Osteoblast (primary cell): ENCODE data around the gene PRKCB. TPM values are rescaled to one million over a fixed set of nuclear protein-coding genes. Genes with fewer than 3 reads are reported as not detected.

ENCODE experiments used
- DNase-seq: peaks from one replicate; pipeline ENCODE4 v3.0.0; 2011; ENCODE audit warnings: low spot score, mixed read lengths; ENCODE audit not compliant: insufficient read length; ENCODE audit errors: missing footprints
- H2AFZ ChIP-seq: 2 replicates; pipeline ENCODE4 v1.6.0; 2011; ENCODE audit warnings: mild to moderate bottlenecking, low read length
- H3K27ac ChIP-seq: 2 replicates; pipeline ENCODE4 v1.5.1; 2011; ENCODE audit warnings: mild to moderate bottlenecking, low read depth, low read length, moderate library complexity
- H3K27me3 ChIP-seq: 2 replicates; pipeline ENCODE4 v1.6.0; 2012; ENCODE audit warnings: mild to moderate bottlenecking, control low read depth, inconsistent platforms, low read length, moderate library complexity; ENCODE audit not compliant: insufficient read depth
- H3K36me3 ChIP-seq: 2 replicates; pipeline ENCODE4 v1.5.1; 2011; ENCODE audit warnings: mild to moderate bottlenecking, low read length, control low read depth, moderate library complexity; ENCODE audit not compliant: insufficient read depth
- H3K4me1 ChIP-seq: 2 replicates; pipeline ENCODE4 v1.5.1; 2011; ENCODE audit warnings: mild to moderate bottlenecking, low read length, control low read depth, moderate library complexity; ENCODE audit not compliant: insufficient read depth
- H3K4me2 ChIP-seq: 2 replicates; pipeline ENCODE4 v1.6.0; 2011; ENCODE audit warnings: mild to moderate bottlenecking, low read length; ENCODE audit not compliant: insufficient read depth
- H3K4me3 ChIP-seq: fragments of 200-600 bp; sonication (generic); 3 replicates; pipeline ENCODE4 v1.5.1; 2012; ENCODE audit warnings: mild to moderate bottlenecking, low read length, inconsistent platforms; ENCODE audit not compliant: insufficient read depth
- H3K79me2 ChIP-seq: 2 replicates; pipeline ENCODE4 v1.6.0; 2012; ENCODE audit warnings: mild to moderate bottlenecking, low read length, control low read depth, inconsistent platforms; ENCODE audit not compliant: insufficient read depth
- H3K9me3 ChIP-seq: 2 replicates; pipeline ENCODE4 v1.5.1; 2011; ENCODE audit warnings: low read depth, low read length, control low read depth
- H4K20me1 ChIP-seq: 2 replicates; pipeline ENCODE4 v1.6.0; 2012; ENCODE audit warnings: mild to moderate bottlenecking, low read length, control low read depth; ENCODE audit not compliant: insufficient read depth
- total RNA-seq: library from RNA; depleted of rRNA; stranded (reverse); fragments of >200 nt; gene quantifications from 2 replicates; pipeline ENCODE4 v1.2.3, GENCODE V29; 2012
- TF ChIP-seq, protein P1 (sequence below): IDR thresholded peaks from 2 replicates; pipeline ENCODE4 v1.5.1; 2011; ENCODE audit warnings: mild to moderate bottlenecking, low read depth, low read length, moderate library complexity; ENCODE audit errors: extremely low read depth

PRKCB gene
- total RNA-seq, 1 donor = under 0.01 TPM

DNA sequence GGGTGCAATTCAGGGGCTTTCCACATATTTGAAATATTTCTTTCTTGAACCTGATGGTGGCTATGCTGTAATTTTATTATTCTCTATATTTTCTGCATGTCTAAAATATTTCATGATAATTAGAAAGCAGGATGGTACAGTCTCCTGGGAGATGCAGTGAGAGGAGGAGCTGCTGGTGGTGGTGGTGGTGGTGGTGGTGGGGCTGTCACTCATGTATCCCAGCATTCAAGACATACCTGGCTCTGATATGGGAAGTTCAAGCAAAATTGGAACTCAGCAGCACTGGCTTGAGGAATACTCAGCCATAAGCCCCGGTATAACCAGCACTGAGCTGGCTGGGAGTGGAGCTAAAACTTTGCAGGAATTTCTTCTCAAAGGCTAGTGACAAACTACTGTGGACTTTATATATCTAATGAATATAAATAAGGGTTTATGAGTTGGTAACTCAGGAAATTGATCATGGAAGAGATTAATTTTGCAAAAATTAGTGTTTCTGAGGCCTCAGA, 200.3 kb downstream of the PRKCB start:
- no peaks in the 10 kb centered on the region for H3K27me3 ChIP-seq
- H3K4me2 ChIP-seq = no peak overlapping the region
- peak; percentile 87 for DNase-seq
- no peak overlapping the region for H3K27ac ChIP-seq
- TF ChIP-seq, protein P1, sequence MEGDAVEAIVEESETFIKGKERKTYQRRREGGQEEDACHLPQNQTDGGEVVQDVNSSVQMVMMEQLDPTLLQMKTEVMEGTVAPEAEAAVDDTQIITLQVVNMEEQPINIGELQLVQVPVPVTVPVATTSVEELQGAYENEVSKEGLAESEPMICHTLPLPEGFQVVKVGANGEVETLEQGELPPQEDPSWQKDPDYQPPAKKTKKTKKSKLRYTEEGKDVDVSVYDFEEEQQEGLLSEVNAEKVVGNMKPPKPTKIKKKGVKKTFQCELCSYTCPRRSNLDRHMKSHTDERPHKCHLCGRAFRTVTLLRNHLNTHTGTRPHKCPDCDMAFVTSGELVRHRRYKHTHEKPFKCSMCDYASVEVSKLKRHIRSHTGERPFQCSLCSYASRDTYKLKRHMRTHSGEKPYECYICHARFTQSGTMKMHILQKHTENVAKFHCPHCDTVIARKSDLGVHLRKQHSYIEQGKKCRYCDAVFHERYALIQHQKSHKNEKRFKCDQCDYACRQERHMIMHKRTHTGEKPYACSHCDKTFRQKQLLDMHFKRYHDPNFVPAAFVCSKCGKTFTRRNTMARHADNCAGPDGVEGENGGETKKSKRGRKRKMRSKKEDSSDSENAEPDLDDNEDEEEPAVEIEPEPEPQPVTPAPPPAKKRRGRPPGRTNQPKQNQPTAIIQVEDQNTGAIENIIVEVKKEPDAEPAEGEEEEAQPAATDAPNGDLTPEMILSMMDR = no peak
- H3K79me2 ChIP-seq = no peaks in the 10 kb centered on the region
- H3K36me3 ChIP-seq = no peaks in the 10 kb centered on the region
- no peaks in the 10 kb centered on the region for H4K20me1 ChIP-seq
- H2AFZ ChIP-seq = no peak overlapping the region
- no peaks in the 10 kb centered on the region for H3K4me1 ChIP-seq
- no peak overlapping the region for H3K4me3 ChIP-seq
- no peaks in the 10 kb centered on the region for H3K9me3 ChIP-seq

DNA sequence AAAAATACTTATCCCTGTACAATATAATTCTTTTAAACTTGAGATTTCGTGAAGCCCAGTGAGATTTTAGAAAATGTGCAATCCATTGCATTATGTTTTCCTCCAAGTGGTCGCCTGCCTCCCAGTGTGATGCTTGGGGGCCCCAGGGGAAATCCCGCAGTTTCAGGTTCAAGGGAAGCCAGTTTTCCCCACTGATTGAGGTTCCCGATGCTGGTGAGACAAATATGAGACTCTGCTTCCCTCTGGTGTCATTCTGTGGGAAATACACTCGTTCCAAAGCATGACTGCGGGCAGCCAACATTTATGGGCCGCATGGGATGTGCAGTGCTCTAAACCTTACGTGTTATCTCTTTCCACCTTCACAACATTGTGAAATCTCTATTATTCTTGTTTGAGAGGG, 200.8 kb downstream of the PRKCB start:
- no peak overlapping the region for H2AFZ ChIP-seq
- no peaks in the 10 kb centered on the region for H4K20me1 ChIP-seq
- no peak overlapping the region for H3K4me3 ChIP-seq
- no peaks in the 10 kb centered on the region for H3K4me1 ChIP-seq
- no peaks in the 10 kb centered on the region for H3K79me2 ChIP-seq
- peak; percentile 90 for DNase-seq
- H3K27me3 ChIP-seq = no peaks in the 10 kb centered on the region
- TF ChIP-seq, protein P1 = peak; percentile 68
- H3K36me3 ChIP-seq = no peaks in the 10 kb centered on the region
- no peak overlapping the region for H3K4me2 ChIP-seq
- H3K9me3 ChIP-seq = no peaks in the 10 kb centered on the region
- no peak overlapping the region for H3K27ac ChIP-seq

DNA sequence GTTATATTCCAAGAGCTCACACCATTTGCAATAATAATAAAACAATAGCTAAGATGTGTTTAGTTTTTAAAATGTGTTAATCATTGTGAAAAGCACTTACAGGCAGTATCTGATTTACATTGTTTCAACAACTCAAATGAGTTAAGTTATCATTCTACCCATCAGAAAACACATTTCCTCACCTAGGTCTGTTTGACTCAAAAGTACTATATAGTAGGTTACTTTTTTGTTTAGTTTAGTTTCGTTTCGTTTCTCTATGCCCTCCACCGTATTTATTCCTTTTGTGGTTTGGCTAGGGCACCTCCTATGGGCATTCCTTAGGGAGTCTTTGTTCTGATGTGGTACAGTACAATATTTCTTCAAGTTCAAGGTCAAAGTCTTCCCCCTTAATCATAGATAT, 201.6 kb downstream of the PRKCB start:
- H3K36me3 ChIP-seq = no peaks in the 10 kb centered on the region
- no peak for DNase-seq
- TF ChIP-seq, protein P1 = no peak

DNA sequence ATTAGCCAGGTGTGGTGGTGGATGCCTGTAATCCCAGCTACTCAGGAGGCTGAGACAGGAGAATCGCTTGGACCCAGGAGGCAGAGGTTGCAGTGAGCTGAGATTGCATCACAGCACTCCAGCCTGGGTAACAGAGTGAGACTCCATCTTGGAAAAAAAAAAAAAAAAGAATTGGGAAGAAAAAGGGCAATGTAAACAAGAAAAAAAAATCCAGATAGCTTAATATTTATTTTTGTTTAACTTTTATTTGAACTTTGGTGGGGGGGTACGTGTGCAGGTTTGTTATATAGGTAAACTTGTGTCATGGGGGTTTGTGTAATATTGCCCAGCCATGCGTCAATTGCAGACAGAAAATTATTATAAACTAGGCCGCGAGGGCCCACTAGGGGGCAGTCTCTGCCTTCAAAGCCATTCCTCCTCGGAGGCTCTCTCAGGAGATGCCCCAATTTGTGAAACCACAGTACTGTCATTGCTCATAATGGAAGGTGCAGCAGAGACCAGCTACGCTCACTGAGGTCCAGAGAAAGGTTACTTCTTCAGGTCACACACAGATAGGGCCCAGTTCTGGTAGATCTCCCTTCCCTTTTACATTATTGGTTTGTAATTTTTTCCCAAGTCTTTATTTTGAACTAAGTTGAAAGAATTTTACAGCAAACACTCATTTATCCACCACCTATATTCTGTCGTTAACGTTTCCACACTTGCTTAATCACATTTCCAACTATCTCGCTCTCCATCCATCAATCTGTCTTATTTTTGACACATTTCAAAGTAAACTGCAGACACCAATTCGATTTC, 206.2 kb downstream of the PRKCB start:
- TF ChIP-seq, protein P1 = peak; percentile 85
- Histone ChIP-seq H3K9me3 (no peaks in the 10 kb centered on the region), H3K36me3 (no peaks in the 10 kb centered on the region), H2AFZ (no peak overlapping the region), H3K4me1 (no peaks in the 10 kb centered on the region), H3K79me2 (no peaks in the 10 kb centered on the region), H3K27ac (no peak overlapping the region), H3K4me3 (no peak overlapping the region), H4K20me1 (no peaks in the 10 kb centered on the region), H3K27me3 (no peaks in the 10 kb centered on the region), H3K4me2 (no peak overlapping the region)
- peak; percentile 90 for DNase-seq

More for the DNA sequence above, 201.6 kb downstream of the PRKCB start:
- H3K4me1 ChIP-seq = no peaks in the 10 kb centered on the region
- no peaks in the 10 kb centered on the region for H3K9me3 ChIP-seq
- H3K4me3 ChIP-seq = no peak overlapping the region
- no peaks in the 10 kb centered on the region for H4K20me1 ChIP-seq
- no peaks in the 10 kb centered on the region for H3K79me2 ChIP-seq
- no peak overlapping the region for H2AFZ ChIP-seq
- no peak overlapping the region for H3K4me2 ChIP-seq
- H3K27me3 ChIP-seq = no peaks in the 10 kb centered on the region
- no peak overlapping the region for H3K27ac ChIP-seq
